Mucosa of descending colon (tissue), 3 donors: ENCODE results near the gene INHBA. TPM values are rescaled to one million over a fixed set of nuclear protein-coding genes. Genes with fewer than 3 reads are reported as not detected.
A peak's percentile ranks its signal among the peaks of the same experiment; 100 is the strongest.

Experiments used
- ATAC-seq: fragments of 200-7000 bp; cut with Tn5 transposase; one replicate; pipeline ENCODE4 v1.9.1; 2020; ENCODE audit warnings: mild to moderate bottlenecking, moderate library complexity
- DNase-seq, 3 donors: peaks; one replicate each; pipeline ENCODE4 v3.0.0-alpha.2; 2020
- H3K36me3 ChIP-seq: fragments of 200-600 bp; one replicate; pipeline ENCODE4 v1.8.0; 2021; ENCODE audit warnings: low read depth, mild to moderate bottlenecking
- H3K4me1 ChIP-seq: fragments of 200-600 bp; one replicate; pipeline ENCODE4 v1.8.0; 2021; ENCODE audit warnings: low read depth, mild to moderate bottlenecking
- H3K4me3 ChIP-seq: fragments of 200-600 bp; one replicate; pipeline ENCODE4 v1.8.0; 2021; ENCODE audit warnings: mild to moderate bottlenecking
- H3K9me3 ChIP-seq: fragments of 200-600 bp; one replicate; pipeline ENCODE4 v1.8.0; 2021; ENCODE audit warnings: mild to moderate bottlenecking
- CTCF ChIP-seq: fragments of 200-600 bp; IDR thresholded peaks from one replicate; pipeline ENCODE4 v1.8.0; 2022; ENCODE audit warnings: antibody characterized with exemption, mild to moderate bottlenecking
- intact Hi-C, 2 donors: fragments of 100-400 bp; cut with DNase I in 1 of 2; cut with micrococcal nuclease in 1 of 2; formaldehyde crosslinking; loops; one replicate each; pipeline versions ENCODE4 v1.11.0 to v1.11.1; 2022; cut with DNase I, micrococcal nuclease
- total RNA-seq, 3 donors: library from RNA; stranded (reverse); fragmentation: NEBNext Ultra II Directional in 2 of 3; extraction: Animal tissue kit (Norgen Biotek cat#: 25700) in 2 of 3; gene quantifications; one replicate each; pipeline versions ENCODE4 v1.2.1 to v1.2.4, GENCODE V29; 2021 to 2023
- donor health status: DM: no; HTN: no; CAD: no; lungs with moderate emphysema.
- donor health status: DM: no; HTN: no; CAD: no.
- donor health status: DM: no; HTN: yes; CAD: no.

INHBA gene
- total RNA-seq, 3 donors from 2014 or later = 0.28 to 1.2 (median 0.35) TPM

- no peaks in the 10 kb centered on the region for H3K36me3 ChIP-seq
- no peaks in the 10 kb centered on the region for H3K4me1 ChIP-seq
- intact Hi-C loops = no loop called here
- no peak overlapping the region for H3K4me3 ChIP-seq
- ATAC-seq (peak; percentile 73), DNase-seq (peak in 1 of 3 donors; percentile 33)
- no peak for TF ChIP-seq CTCF
- H3K9me3 ChIP-seq = no peaks in the 10 kb centered on the region
These were observed 8.6 kb upstream of the INHBA start for GRCh38 chr7:41711283-41712064.

- H3K9me3 ChIP-seq = no peaks in the 10 kb centered on the region
- intact Hi-C loops = no loop called here
- no peak for ATAC-seq
These were observed 7.9 kb upstream of the INHBA start for GRCh38 chr7:41710838-41711237.

GRCh38 chr7:41709621-41710020 is 6.7 kb upstream of the INHBA start:
- TF ChIP-seq CTCF = no peak
- H3K4me1 ChIP-seq = peaks cover 7% of the 10 kb centered on the region
- H3K36me3 ChIP-seq = no peaks in the 10 kb centered on the region
- no peaks in the 10 kb centered on the region for H3K9me3 ChIP-seq
- H3K4me3 ChIP-seq = no peak overlapping the region
- intact Hi-C loops = no loop called here
- DNase-seq (no peak), ATAC-seq (no peak)

More at GRCh38 chr7:41710838-41711237, 7.9 kb upstream of the INHBA start:
- no peak overlapping the region for H3K4me3 ChIP-seq
- peaks cover 4% of the 10 kb centered on the region for H3K4me1 ChIP-seq
- no peak for TF ChIP-seq CTCF
- no peaks in the 10 kb centered on the region for H3K36me3 ChIP-seq
- DNase-seq = no peak

GRCh38 chr7:41708581-41709358 is 5.9 kb upstream of the INHBA start:
- intact Hi-C loops = no loop called here
- no peaks in the 10 kb centered on the region for H3K9me3 ChIP-seq
- H3K4me3 ChIP-seq = no peak overlapping the region
- no peak for ATAC-seq
- H3K4me1 ChIP-seq = peaks cover 7% of the 10 kb centered on the region
- no peaks in the 10 kb centered on the region for H3K36me3 ChIP-seq
- no peak for TF ChIP-seq CTCF
- DNase-seq = no peak

GRCh38 chr7:41706228-41706930 is 3.5 kb upstream of the INHBA start:
- TF ChIP-seq CTCF = no peak
- Histone ChIP-seq H3K4me1 (peaks cover 9% of the 10 kb centered on the region), H3K4me3 (no peak overlapping the region), H3K36me3 (no peaks in the 10 kb centered on the region), H3K9me3 (no peaks in the 10 kb centered on the region)
- intact Hi-C loops = no loop called here
- no peak for DNase-seq
- no peak for ATAC-seq
